ENCODE measurements around the gene ETHE1.

GRCh38 chr19:43467730-43468129 is 59.3 kb downstream of the ETHE1 start:
- TF ChIP-seq CTCF (IDR thresholded peaks at IDR 0.05) (no peak), POLR2A (IDR thresholded peaks at IDR 0.05) (no peak)
